Testis (tissue), 3 donors: ENCODE data around the gene LMO4. TPM values are rescaled to one million over a fixed set of nuclear protein-coding genes. Genes with fewer than 3 reads are reported as not detected.

ENCODE experiments used
- DNase-seq: peaks from one replicate; pipeline ENCODE4 v3.0.0-alpha.2; 2019
- H3K27ac ChIP-seq, 2 donors: fragments of 200-600 bp; sonication (generic); one replicate each; pipeline ENCODE4 v1.5.1; 2019
- H3K27me3 ChIP-seq: fragments of 200-600 bp; sonication (generic); one replicate; pipeline ENCODE4 v1.5.1; 2019
- H3K36me3 ChIP-seq: fragments of 200-600 bp; sonication (generic); one replicate; pipeline ENCODE4 v1.5.1; 2017; ENCODE audit warnings: low read depth; ENCODE audit errors: missing control alignments
- H3K4me1 ChIP-seq: fragments of 200-600 bp; sonication (generic); one replicate; pipeline ENCODE4 v1.5.1; 2019
- H3K4me3 ChIP-seq, 2 donors: fragments of 200-600 bp; sonication (generic); one replicate each; pipeline ENCODE4 v1.5.1; 2017 to 2019
- H3K9me3 ChIP-seq: fragments of 200-600 bp; sonication (generic); one replicate; pipeline ENCODE4 v1.5.1; 2017
- CTCF ChIP-seq, 3 experiments: fragments of 450-650 bp in 2 of 3; fragments of 200-600 bp in 1 of 3; sonication (generic) in 1 of 3; IDR thresholded peaks; one replicate each; pipeline ENCODE4 v1.5.1; 2016 to 2019; ENCODE audit warnings: antibody characterized with exemption in 3 of 3, mild to moderate bottlenecking in 2 of 3, moderate library complexity in 1 of 3
- POLR2A ChIP-seq: fragments of 450-650 bp; IDR thresholded peaks from one replicate; pipeline ENCODE4 v1.6.1; 2017; ENCODE audit warnings: antibody characterized with exemption, mild to moderate bottlenecking, moderate library complexity
- WGBS, 2 donors: methylation state at CpG; one replicate each; pipeline ENCODE4 v1.1.5; 2018; 5-methylcytosine and 5-hydroxymethylcytosine counted together
- intact Hi-C: fragments of 100-400 bp; cut with DNase I; formaldehyde crosslinking; loops from one replicate; pipeline ENCODE4 v1.15.1; 2023; ENCODE audit warnings: low total_unique reads
- polyA plus RNA-seq: library from polyadenylated mRNA; stranded (reverse); fragments of 350-450 nt; fragmentation: Illumina TruSeq; extraction: RNeasy Lipid Tissue Mini Kit (QIAGEN cat#74804); gene quantifications from one replicate; pipeline ENCODE4 v1.2.3, GENCODE V29; 2014; ENCODE audit warnings: low read depth, low replicate concordance; ENCODE audit not compliant: insufficient read depth
- total RNA-seq, 2 donors: library from RNA; depleted of rRNA; stranded (reverse); fragments of >200 nt; gene quantifications; one replicate each; pipeline ENCODE4 v1.2.3, GENCODE V29; 2016

The LMO4 gene
- total and polyA plus RNA-seq, 3 donors from 2014 or later, result 38.3 to 76.6 (median 65.6) TPM

GRCh38 chr1:87392248-87393192 is 63.8 kb downstream of the LMO4 start:
- Histone ChIP-seq H3K36me3 (no peaks in the 10 kb centered on the region), H3K27ac (no peak overlapping the region), H3K4me3 (no peak overlapping the region), H3K9me3 (no peaks in the 10 kb centered on the region), H3K27me3 (no peaks in the 10 kb centered on the region), H3K4me1 (no peaks in the 10 kb centered on the region)
- TF ChIP-seq CTCF (IDR thresholded peaks at IDR 0.05) (no peak), POLR2A (no peak)
- WGBS, 2 donors, result 72 to 78% methylated on average over 7 of the region's 7 CpGs
- DNase-seq, result no peak
- intact Hi-C loops, result no loop called here

- Histone ChIP-seq H3K4me1 (no peaks in the 10 kb centered on the region), H3K27me3 (no peaks in the 10 kb centered on the region), H3K36me3 (no peaks in the 10 kb centered on the region), H3K27ac (no peak overlapping the region), H3K9me3 (no peaks in the 10 kb centered on the region), H3K4me3 (no peak overlapping the region)
- 50 to 63% methylated on average over 3 of the region's 3 CpGs for WGBS, 2 donors
- intact Hi-C loops, result no loop called here
- no peak for DNase-seq
- TF ChIP-seq POLR2A (no peak), CTCF (IDR thresholded peaks at IDR 0.05) (no peak)
Observed at GRCh38 chr1:87393445-87394085, 64.9 kb downstream of the LMO4 start.

GRCh38 chr1:87394513-87394912 is 65.8 kb downstream of the LMO4 start:
- no peaks in the 10 kb centered on the region for H3K4me1 ChIP-seq
- no peaks in the 10 kb centered on the region for H3K36me3 ChIP-seq
- WGBS, 2 donors, result 85 to 88% methylated on average over 9 of the region's 9 CpGs
- H3K4me3 ChIP-seq, result no peak overlapping the region
- no peaks in the 10 kb centered on the region for H3K9me3 ChIP-seq
- no peak for DNase-seq
- H3K27me3 ChIP-seq, result no peaks in the 10 kb centered on the region
- H3K27ac ChIP-seq, result no peak overlapping the region
- intact Hi-C loops, result no loop called here
- TF ChIP-seq POLR2A, result no peak
- no peak for TF ChIP-seq CTCF (IDR thresholded peaks at IDR 0.05)

GRCh38 chr1:87394982-87395381 is 66.3 kb downstream of the LMO4 start:
- 84 to 87% methylated on average over 2 of the region's 2 CpGs for WGBS, 2 donors
- Histone ChIP-seq H3K27me3 (no peaks in the 10 kb centered on the region), H3K36me3 (no peaks in the 10 kb centered on the region), H3K27ac (no peak overlapping the region), H3K4me1 (no peaks in the 10 kb centered on the region), H3K9me3 (no peaks in the 10 kb centered on the region), H3K4me3 (no peak overlapping the region)
- intact Hi-C loops, result no loop called here
- no peak for DNase-seq
- TF ChIP-seq POLR2A (no peak), CTCF (IDR thresholded peaks at IDR 0.05) (no peak)
